GM19035 (cell line): ENCODE measurements around the gene ZNF652.

Experiments used
- ATAC-seq: cut with Tn5 transposase; IDR thresholded peaks from one replicate; pipeline ENCODE4 v1.9.1; 2021; ENCODE audit not compliant: unreplicated experiment

Gene ZNF652

DNA sequence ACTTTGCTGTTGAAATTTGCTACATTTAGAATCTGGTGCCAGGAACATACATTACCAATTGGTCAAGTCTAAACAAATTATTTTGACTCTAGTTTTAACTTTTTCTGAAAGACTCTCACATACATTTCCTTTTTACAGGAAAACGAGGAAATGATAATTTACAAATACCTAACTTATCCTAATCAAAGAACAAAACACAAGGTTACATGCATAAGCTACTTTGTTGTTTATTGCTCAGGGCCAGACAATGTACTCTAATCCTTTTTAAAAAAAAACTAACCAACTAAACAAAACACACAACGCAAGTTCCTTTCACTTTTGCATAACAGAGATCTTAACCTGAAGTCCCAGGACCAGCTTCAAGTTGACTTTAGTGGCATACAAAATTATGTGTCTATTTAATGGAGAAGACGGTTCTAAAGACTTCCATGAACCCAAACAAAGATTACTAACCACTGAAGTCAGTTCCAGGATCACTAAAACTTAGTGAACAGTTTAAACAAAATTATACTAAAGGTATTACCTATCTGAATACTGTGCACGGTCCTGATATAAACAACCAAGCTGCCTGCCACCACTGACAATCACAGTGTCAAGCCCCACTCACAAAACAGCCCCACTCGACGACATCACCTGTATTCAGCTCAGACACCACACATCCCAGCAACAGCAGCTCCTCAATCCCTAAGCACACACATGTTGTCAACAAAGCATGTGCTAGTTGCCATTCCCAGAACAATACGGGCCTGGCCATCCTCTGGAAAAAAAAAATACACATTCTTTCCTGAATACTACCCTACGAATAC lies 1.9 kb downstream of the ZNF652 start:
- no peak for ATAC-seq

DNA sequence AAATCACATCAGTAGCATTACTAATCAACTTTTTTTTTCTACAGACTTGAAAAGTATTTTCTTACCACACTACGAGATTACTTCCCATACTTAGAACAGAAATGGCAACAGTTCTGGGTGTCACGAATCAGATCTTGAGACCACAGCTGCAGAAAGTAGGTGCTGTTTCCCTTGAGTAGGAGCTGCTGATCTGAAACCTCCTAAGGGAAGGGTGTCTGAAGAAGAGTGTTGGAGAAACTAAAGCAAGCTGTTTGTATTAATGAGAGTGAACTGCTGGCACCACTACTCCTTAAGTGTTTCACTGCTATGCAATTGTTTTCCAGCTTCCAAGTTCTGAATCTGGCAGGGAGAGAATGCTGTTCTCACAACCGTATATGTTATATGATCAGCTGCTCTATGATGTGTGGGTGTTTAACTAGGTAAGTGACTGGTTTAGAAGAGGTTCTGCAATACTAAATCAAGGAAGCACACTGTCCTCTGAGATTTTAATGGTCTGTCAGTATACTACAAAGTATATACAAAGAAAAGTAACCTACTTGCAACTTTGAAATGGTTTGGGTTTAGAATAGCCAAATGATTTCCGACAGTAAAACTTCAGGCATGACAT lies 3.3 kb downstream of the ZNF652 start:
- ATAC-seq, result no peak

- no peak for ATAC-seq
Measured at GRCh38 chr17:49357516-49357915, 4.5 kb downstream of the ZNF652 start.

GRCh38 chr17:49356320-49356719 lies 5.7 kb downstream of the ZNF652 start:
- no peak for ATAC-seq

DNA sequence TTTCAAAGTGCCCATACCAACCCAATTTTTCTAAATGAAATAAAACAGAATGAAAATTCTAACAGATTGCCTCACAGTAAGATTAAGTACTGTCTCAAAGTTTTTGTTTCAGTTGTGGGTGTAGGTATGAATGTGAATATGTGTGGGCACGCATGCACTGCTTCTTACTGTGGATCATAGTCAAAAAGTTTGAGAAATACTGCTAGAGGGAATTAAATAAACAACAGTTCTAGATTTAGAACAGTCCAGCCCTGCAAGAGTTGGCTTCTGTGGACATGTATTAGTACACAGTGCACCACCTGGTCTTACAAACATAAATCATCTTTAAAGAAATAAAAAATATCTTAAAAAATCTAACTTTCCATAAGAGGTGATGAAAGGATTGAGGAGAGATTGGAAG lies 8.4 kb downstream of the ZNF652 start:
- no peak for ATAC-seq

GRCh38 chr17:49352587-49353154 lies 9.4 kb downstream of the ZNF652 start:
- ATAC-seq, result no peak

GRCh38 chr17:49351572-49352140 lies 10.4 kb downstream of the ZNF652 start:
- no peak for ATAC-seq

DNA sequence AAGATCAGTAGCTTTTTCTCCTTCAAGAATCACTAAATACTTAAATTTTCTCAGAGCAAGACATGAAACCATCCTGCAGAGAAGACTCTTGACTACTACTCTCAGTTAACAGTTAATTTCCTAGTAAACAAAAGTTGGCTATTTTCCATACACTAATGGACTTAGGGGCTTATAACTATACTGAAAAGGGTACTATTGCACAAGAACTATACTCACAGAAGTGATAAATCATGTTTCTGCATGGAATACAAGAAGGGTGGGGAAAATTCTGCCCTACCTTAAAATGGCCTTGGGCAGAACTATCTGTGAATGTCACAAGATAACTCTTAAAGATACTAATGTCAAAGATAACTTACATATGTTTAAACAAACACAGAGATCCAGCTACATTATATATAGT lies 12.5 kb downstream of the ZNF652 start:
- no peak for ATAC-seq

GRCh38 chr17:49344914-49345313 lies 17.1 kb downstream of the ZNF652 start:
- ATAC-seq, result no peak

- ATAC-seq, result no peak
Measured at GRCh38 chr17:49343273-49343672, 18.8 kb downstream of the ZNF652 start.

GRCh38 chr17:49342575-49342936 lies 19.5 kb downstream of the ZNF652 start:
- no peak for ATAC-seq

DNA sequence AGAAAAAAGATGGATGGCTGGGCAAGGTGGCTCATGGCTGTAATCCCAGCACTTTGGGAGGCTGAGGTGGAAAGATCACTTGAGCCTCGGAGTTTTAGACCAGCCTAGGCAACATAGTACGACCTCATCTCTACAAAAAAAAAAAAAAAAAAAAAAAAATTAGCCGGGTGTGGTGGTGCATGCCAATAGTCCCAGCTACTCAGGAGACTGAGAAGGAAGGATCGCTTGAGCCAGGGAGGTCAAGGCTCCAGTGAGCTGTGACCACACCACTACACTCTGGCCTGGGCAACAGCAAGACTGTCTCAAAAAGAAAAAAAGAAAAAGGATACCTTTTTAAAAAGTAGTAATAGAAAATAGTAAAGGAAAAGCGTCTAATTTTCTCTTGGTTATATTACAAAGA lies 20.7 kb downstream of the ZNF652 start:
- no peak for ATAC-seq

DNA sequence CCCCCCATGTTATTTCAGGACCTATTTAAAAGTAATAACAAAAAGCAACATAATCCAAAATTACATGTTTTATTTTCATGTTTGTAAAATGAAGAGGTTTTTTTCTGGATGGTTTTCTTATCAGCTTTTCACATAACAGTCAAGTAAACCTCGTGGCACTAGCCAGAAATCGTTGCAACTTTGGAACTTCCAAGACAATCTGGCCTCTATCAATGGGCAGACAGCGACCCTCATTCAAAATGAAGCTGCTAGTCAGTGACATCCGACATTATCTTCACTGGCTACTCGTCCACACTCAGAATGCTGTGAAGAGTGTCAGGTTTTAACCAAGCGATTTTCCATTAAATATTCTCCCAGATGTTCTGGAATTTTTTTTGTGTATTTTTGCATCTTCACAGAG lies 22.7 kb downstream of the ZNF652 start:
- ATAC-seq, result no peak

DNA sequence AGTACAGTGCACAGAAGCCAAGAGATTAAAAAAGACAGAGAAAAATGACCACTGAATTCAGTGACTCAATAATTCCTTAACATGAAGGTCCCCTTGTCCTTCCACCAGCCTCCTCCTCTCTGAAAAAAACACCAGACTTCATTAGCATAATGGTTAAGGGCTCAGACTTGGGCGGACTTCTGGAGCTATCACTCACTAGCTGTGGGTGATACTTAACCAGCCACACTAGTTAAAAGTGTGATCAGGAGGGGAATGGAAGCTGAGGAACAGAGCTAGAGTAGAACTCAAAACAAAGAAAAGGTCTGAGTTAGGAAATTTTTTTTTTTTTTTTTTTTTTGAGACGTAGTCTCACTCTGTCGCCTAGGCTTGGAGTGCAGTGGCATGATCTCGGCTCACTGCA lies 23.2 kb downstream of the ZNF652 start:
- ATAC-seq, result no peak

DNA sequence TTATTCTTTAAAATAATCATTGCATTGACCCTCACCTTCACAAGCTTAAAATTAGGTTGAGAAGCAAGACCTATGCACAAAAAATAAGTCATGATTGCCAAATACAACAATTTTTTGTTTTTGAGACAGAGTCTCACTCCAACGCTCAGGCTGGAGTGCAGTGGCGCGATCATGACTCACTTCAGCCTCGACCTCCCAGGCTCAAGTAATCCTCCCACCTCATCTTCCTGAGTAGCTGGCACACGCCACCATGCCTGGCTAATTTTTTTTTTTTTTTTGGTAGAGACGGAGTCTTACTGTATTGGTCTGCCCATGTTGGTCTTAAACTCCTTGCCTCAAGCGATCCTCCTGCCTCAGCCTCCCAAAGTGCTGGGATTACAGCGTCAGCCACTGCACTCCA lies 24.2 kb downstream of the ZNF652 start:
- ATAC-seq, result no peak

- no peak for ATAC-seq
Measured at GRCh38 chr17:49334744-49335512, 27.1 kb downstream of the ZNF652 start.

DNA sequence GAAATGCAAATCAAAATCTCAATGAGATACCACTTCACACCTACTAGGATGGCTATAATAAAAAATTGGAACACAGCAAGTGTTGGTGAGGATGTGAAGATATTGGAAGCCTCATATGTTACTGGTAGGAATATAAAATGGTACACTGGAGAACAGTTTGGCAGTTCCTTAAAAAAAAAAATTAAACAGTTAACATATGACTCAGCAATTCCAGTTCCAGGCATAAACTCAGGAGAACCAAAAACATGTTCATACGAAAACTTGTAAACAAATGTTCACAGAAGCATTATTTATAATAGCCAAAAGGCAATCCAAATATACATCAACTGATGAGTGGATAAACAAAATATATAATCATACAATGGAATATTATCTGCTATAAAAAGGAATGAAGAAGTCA lies 28.2 kb downstream of the ZNF652 start:
- no peak for ATAC-seq

- ATAC-seq, result no peak
Measured at GRCh38 chr17:49327835-49328784, 33.9 kb downstream of the ZNF652 start.

GRCh38 chr17:49325980-49326379 lies 36.1 kb downstream of the ZNF652 start:
- no peak for ATAC-seq

GRCh38 chr17:49318435-49318965 lies 43.5 kb downstream of the ZNF652 start:
- ATAC-seq, result no peak
